A549 (cell line): Measurements from ENCODE around the gene ANKHD1. TPM values are rescaled to one million over a fixed set of nuclear protein-coding genes. Genes with fewer than 3 reads are reported as not detected.

ENCODE experiments used
- ATAC-seq, 2 experiments: fragments of 200-7000 bp in 1 of 2; fragments of >200 bp in 1 of 2; cut with Nextera tagmentation in 1 of 2; cut with Tn5 transposase in 1 of 2; 3 replicates each; pipeline versions ENCODE4 v1.8.0 to v1.9.1; 2018 to 2020; ENCODE audit warnings: mild to moderate bottlenecking in 1 of 2, moderate library complexity in 1 of 2
- CTCF ChIA-PET: fragments of 300-600 bp; sonication (Branson Sonifier 250); formaldehyde crosslinking; extraction: SDS; loops from one replicate; lab custom pipeline; 2021; ENCODE audit warnings: antibody characterized with exemption, inconsistent platforms; lab: Yijun Ruan, JAX
- POLR2A ChIA-PET: fragments of 350-600 bp; formaldehyde crosslinking; extraction: SDS; loops from one replicate; lab custom pipeline; 2021; ENCODE audit warnings: antibody characterized with exemption, inconsistent platforms; lab: Yijun Ruan, JAX
- DNase-seq, 2 experiments: peaks; one replicate each; pipeline versions ENCODE4 v3.0.0 to v3.0.0-alpha.2; 2011 to 2016; ENCODE audit warnings: low read depth in 1 of 2, low spot score in 1 of 2
- FAIRE-seq: peaks from 2 replicates; lab custom pipeline; 2011; peaks lifted over from hg19 to GRCh38; lab: Jason Lieb, UNC
- H3K27ac ChIP-seq, 2 experiments: fragments of >200 bp; sonication (Bioruptor Twin); formaldehyde crosslinking; 3 replicates each; pipeline ENCODE4 v1.5.1; 2016 to 2017
- H3K4me1 ChIP-seq: fragments of >200 bp; sonication (Bioruptor Twin); formaldehyde crosslinking; 3 replicates; pipeline ENCODE4 v1.6.1; 2016
- H3K4me2 ChIP-seq: fragments of >200 bp; sonication (Bioruptor Twin); formaldehyde crosslinking; 3 replicates; pipeline ENCODE4 v1.6.1; 2016
- H3K4me3 ChIP-seq: fragments of >200 bp; sonication (Bioruptor Twin); formaldehyde crosslinking; 3 replicates; pipeline ENCODE4 v1.5.1; 2016
- H3K9me3 ChIP-seq: fragments of >200 bp; sonication (Bioruptor Twin); formaldehyde crosslinking; 3 replicates; pipeline ENCODE4 v1.6.1; 2016
- ATOH8 ChIP-seq: fragments of 250-450 bp; sonication (Bioruptor Pico); IDR thresholded peaks from 2 replicates; pipeline ENCODE4 v1.5.0; 2020; ENCODE audit warnings: low read depth, mild to moderate bottlenecking, moderate library complexity
- CBX2 ChIP-seq: fragments of 200-600 bp; sonication (generic); IDR thresholded peaks from 2 replicates; pipeline ENCODE4 v1.6.1; 2016; ENCODE audit warnings: low read depth, mild to moderate bottlenecking, borderline replicate concordance
- CBX8 ChIP-seq: fragments of 200-600 bp; sonication (generic); IDR thresholded peaks from 2 replicates; pipeline ENCODE4 v1.6.1; 2016
- CHD2 ChIP-seq: fragments of 150-350 bp; IDR thresholded peaks from 2 replicates; pipeline ENCODE4 v1.6.1; 2014; ENCODE audit warnings: low read length; ENCODE audit not compliant: partially characterized antibody
- EHF ChIP-seq: fragments of 250-450 bp; sonication (Bioruptor Pico); IDR thresholded peaks from 2 replicates; pipeline ENCODE4 v1.5.0; 2020; ENCODE audit warnings: mild to moderate bottlenecking
- EP300 ChIP-seq, 2 experiments: fragments of >200 bp; sonication (Bioruptor Twin); formaldehyde crosslinking; IDR thresholded peaks; 2 replicates in 1 of 2; 3 replicates in 1 of 2; pipeline ENCODE4 v1.6.1; 2016 to 2017
- FOSB ChIP-seq: fragments of 250-450 bp; sonication (Bioruptor Pico); IDR thresholded peaks from 2 replicates; pipeline ENCODE4 v1.5.0; 2020; ENCODE audit warnings: mild to moderate bottlenecking, moderate library complexity
- GATA3 ChIP-seq: IDR thresholded peaks from 2 replicates; pipeline ENCODE4 v1.6.1; 2012; ENCODE audit warnings: borderline replicate concordance
- HDAC2 ChIP-seq: fragments of 200-600 bp; sonication (generic); IDR thresholded peaks from 2 replicates; pipeline ENCODE4 v1.6.1; 2016
- HES2 ChIP-seq: fragments of >200 bp; sonication (Bioruptor Twin); formaldehyde crosslinking; IDR thresholded peaks from 2 replicates; pipeline ENCODE4 v1.6.1; 2016
- HOXB13 ChIP-seq: fragments of 250-450 bp; sonication (Bioruptor Pico); IDR thresholded peaks from 2 replicates; pipeline ENCODE4 v1.5.0; 2020; ENCODE audit warnings: low read depth, mild to moderate bottlenecking, moderate library complexity
- KDM5A ChIP-seq: fragments of 200-600 bp; sonication (generic); IDR thresholded peaks from 2 replicates; pipeline ENCODE4 v1.6.1; 2016; ENCODE audit warnings: antibody characterized with exemption, mild to moderate bottlenecking
- MAFK ChIP-seq: fragments of 450-650 bp; IDR thresholded peaks from 2 replicates; pipeline ENCODE4 v1.6.1; 2014; ENCODE audit not compliant: partially characterized antibody
- NPAS2 ChIP-seq: fragments of 250-450 bp; sonication (Bioruptor Pico); IDR thresholded peaks from 2 replicates; pipeline ENCODE4 v1.8.0; 2022; ENCODE audit warnings: mild to moderate bottlenecking, moderate library complexity, borderline replicate concordance
- PBX3 ChIP-seq: IDR thresholded peaks from 2 replicates; pipeline ENCODE4 v1.6.1; 2012
- POLR2A ChIP-seq: IDR thresholded peaks from 2 replicates; pipeline ENCODE4 v1.6.1; 2012; ENCODE audit warnings: mild to moderate bottlenecking, low read length
- POLR2AphosphoS2 ChIP-seq: conservative IDR thresholded peaks from 2 replicates; pipeline ENCODE4 v1.6.1; 2012; ENCODE audit warnings: low read length, improper control_type of control experiment, inconsistent platforms
- RARB ChIP-seq: fragments of 250-450 bp; sonication (Bioruptor Pico); IDR thresholded peaks from 2 replicates; pipeline ENCODE4 v1.8.0; 2021; ENCODE audit warnings: mild to moderate bottlenecking, moderate library complexity
- RNF2 ChIP-seq: fragments of 200-600 bp; sonication (generic); IDR thresholded peaks from 2 replicates; pipeline ENCODE4 v1.6.1; 2016; ENCODE audit warnings: low read depth, mild to moderate bottlenecking, antibody characterized with exemption, moderate library complexity, borderline replicate concordance
- SREBF2 ChIP-seq: fragments of 450-650 bp; IDR thresholded peaks from 2 replicates; pipeline ENCODE4 v1.6.1; 2014; ENCODE audit warnings: mild to moderate bottlenecking, moderate library complexity
- USF2 ChIP-seq: fragments of 450-650 bp; IDR thresholded peaks from 2 replicates; pipeline ENCODE4 v1.6.1; 2014; ENCODE audit warnings: antibody characterized with exemption
- ZFP36 ChIP-seq: fragments of 450-650 bp; IDR thresholded peaks from 2 replicates; pipeline ENCODE4 v1.6.1; 2014; ENCODE audit warnings: borderline replicate concordance; ENCODE audit not compliant: partially characterized antibody
- ZNF302 ChIP-seq: fragments of 250-450 bp; sonication (Bioruptor Pico); IDR thresholded peaks from 2 replicates; pipeline ENCODE4 v1.9.0; 2021; ENCODE audit warnings: inconsistent platforms, mild to moderate bottlenecking, moderate library complexity
- ZSCAN20 ChIP-seq: fragments of 250-450 bp; sonication (Bioruptor Pico); IDR thresholded peaks from 2 replicates; pipeline ENCODE4 v1.8.0; 2022; ENCODE audit warnings: mild to moderate bottlenecking, moderate library complexity
- WGBS: methylation state at CpG from one replicate; pipeline ENCODE4 v1.1.6; 2017; ENCODE audit errors: missing lambda C conversion rate; 5-methylcytosine and 5-hydroxymethylcytosine counted together
- polyA plus RNA-seq, 4 experiments: library from polyadenylated mRNA; depleted of rRNA in 3 of 4; stranded (reverse); fragments of >200 nt; fragmentation: RNase III in 1 of 4; extraction: RNeasy Plus Mini Kit Qiagen cat#74134 plus additional on column Dnase treatment in 1 of 4; gene quantifications; 2 replicates in 3 of 4; 3 replicates in 1 of 4; pipeline ENCODE4 v1.2.3, GENCODE V29; 2011 to 2017
- TF ChIP-seq, protein P1 (sequence below): IDR thresholded peaks from 2 replicates; pipeline ENCODE4 v1.6.1; 2012; ENCODE audit warnings: low read depth, borderline replicate concordance

ANKHD1 gene
- polyA plus RNA-seq, 2 of the 4 experiments (the other 2 are of a cell fraction), result 46.9 to 94.1 TPM

- no peaks in the 10 kb centered on the region for H3K9me3 ChIP-seq
- CTCF ChIA-PET, result interaction anchor here (1.1 to 36.9 kb wide), 7 partner anchors 9 to 367 kb away, joined by 3 to 1613 read pairs (median 3); no protein-coding TSS in a partner anchor
- no peaks in the 10 kb centered on the region for H3K4me1 ChIP-seq
- H3K27ac ChIP-seq, result no peak overlapping the region
- no peak overlapping the region for H3K4me2 ChIP-seq
- FAIRE-seq, result no peak
- TF ChIP-seq RNF2 (no peak), NPAS2 (CRISPR knock-in tag) (no peak), FOSB (no peak), ZNF302 (CRISPR knock-in tag) (no peak), EHF (no peak), ZSCAN20 (CRISPR knock-in tag) (no peak), MAFK (no peak), EP300 (IDR thresholded peaks at IDR 0.05) (no peak), RARB (CRISPR knock-in tag) (no peak), POLR2AphosphoS2 (no peak), HOXB13 (no peak), CHD2 (no peak), POLR2A (no peak), HES2 (no peak), ATOH8 (CRISPR knock-in tag) (no peak), ZFP36 (no peak)
- no peak for DNase-seq
- WGBS, result 74% methylated on average over 8 of the region's 8 CpGs
- ATAC-seq, result peak in 1 of 2 experiments; percentile 50; a peak in 3 of 6 replicates
- POLR2A ChIA-PET, result no interaction called here
- no peak overlapping the region for H3K4me3 ChIP-seq
Measured at GRCh38 chr5:140367256-140368013, 34.2 kb upstream of the ANKHD1 start.

DNA sequence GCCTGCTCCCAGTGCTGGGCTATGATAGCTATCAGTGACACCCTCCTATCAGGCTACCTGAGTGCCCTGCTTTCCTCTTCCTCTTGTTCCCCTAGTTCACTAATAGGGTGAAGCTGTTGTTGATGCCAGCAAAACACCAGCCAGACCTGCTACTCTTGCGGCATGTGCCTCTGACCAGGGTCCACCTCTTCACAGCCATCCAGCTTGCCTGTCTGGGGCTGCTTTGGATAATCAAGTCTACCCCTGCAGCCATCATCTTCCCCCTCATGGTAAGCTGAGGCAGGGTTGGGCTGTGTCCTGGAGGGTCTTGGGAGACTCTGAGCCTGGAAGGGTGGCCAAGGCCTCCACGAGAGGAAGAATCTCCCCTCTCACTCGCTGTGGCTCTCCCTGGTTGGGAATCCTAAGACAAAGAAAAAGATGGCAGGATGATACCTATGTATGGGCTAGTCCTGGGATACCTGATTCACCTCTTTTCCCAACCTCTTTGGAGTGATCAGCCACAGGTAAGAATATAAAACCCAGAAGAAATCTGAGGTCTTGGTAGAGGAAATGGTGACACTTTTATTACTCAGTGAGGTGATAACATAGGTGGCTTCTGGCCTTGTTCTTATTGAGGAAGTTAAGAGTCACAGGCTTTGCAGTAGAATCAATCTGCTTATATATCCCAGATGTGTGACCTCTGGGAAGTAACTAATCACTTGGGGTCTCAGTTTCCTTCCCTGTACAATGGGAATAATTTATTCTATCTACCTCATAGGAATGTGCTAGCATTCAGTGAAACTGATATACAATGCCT, 30.1 kb upstream of the ANKHD1 start:
- ChIA-PET POLR2A (interaction anchor here (0.6 kb wide), 1 partner anchor 68 kb away, joined by 6 read pairs; no protein-coding TSS in a partner anchor), CTCF (interaction anchor here (0.7 to 4.6 kb wide), 27 partner anchors 10 to 349 kb away, joined by 3 to 71 read pairs (median 4); partner anchors contain the start of genes EIF4EBP3, SLC4A9 and TMCO6)
- WGBS, result 78% methylated on average over 3 of the region's 3 CpGs

More for the DNA sequence above, 30.1 kb upstream of the ANKHD1 start:
- DNase-seq, result no peak
- Histone ChIP-seq H3K27ac (no peak overlapping the region), H3K4me1 (no peaks in the 10 kb centered on the region), H3K4me3 (no peak overlapping the region), H3K4me2 (no peak overlapping the region), H3K9me3 (no peaks in the 10 kb centered on the region)
- no peak for ATAC-seq
- no peak for FAIRE-seq
- TF ChIP-seq, protein P1, sequence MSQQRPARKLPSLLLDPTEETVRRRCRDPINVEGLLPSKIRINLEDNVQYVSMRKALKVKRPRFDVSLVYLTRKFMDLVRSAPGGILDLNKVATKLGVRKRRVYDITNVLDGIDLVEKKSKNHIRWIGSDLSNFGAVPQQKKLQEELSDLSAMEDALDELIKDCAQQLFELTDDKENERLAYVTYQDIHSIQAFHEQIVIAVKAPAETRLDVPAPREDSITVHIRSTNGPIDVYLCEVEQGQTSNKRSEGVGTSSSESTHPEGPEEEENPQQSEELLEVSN, result no peak
- TF ChIP-seq ZFP36 (no peak), CBX8 (no peak), HDAC2 (no peak), KDM5A (no peak), CBX2 (no peak), USF2 (no peak), MAFK (no peak), SREBF2 (no peak), CHD2 (no peak), GATA3 (no peak), PBX3 (no peak)
- TF ChIP-seq, all 56 proteins: peak for 0
